KOPT-K1 (cell line): ENCODE measurements around the gene PNPLA2.

ENCODE experiments used
- H3K27ac ChIP-seq: fragments of 200-600 bp; sonication (generic); 2 replicates; pipeline ENCODE4 v1.5.1; 2016; ENCODE audit warnings: antibody characterized with exemption, mild to moderate bottlenecking, low read depth, low read length; ENCODE audit not compliant: poor library complexity, severe bottlenecking
- H3K36me3 ChIP-seq: fragments of 200-600 bp; sonication (generic); 2 replicates; pipeline ENCODE4 v1.5.1; 2017; ENCODE audit warnings: antibody characterized with exemption, mild to moderate bottlenecking, low read length, moderate library complexity; ENCODE audit not compliant: insufficient read depth
- H3K9me3 ChIP-seq: fragments of 200-600 bp; sonication (generic); 2 replicates; pipeline ENCODE4 v1.5.1; 2017; ENCODE audit warnings: antibody characterized with exemption, low read length, mild to moderate bottlenecking; ENCODE audit not compliant: insufficient read depth, poor library complexity, severe bottlenecking

The PNPLA2 gene

GRCh38 chr11:815675-816432, 2.9 kb upstream of the PNPLA2 start:
- H3K9me3 ChIP-seq: no peaks in the 10 kb centered on the region
- no peak overlapping the region for H3K27ac ChIP-seq
- H3K36me3 ChIP-seq: peaks cover 51% of the 10 kb centered on the region

DNA sequence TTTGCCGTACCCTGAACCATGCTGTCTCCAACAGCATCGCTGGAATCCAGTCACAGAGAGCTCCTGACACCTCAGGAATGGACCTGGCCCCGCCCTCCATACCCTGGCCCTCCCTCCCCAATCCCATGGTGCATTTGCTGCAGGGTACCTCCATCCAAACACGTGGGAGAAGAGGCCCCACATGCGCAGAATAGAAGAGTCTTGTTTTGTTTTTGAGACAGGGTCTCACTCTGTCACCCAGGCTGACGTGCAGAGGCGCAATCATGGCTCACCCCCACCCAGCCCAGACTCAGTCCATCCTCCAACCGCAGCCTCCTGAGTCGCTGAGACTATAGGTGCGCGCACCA, 2.3 kb upstream of the PNPLA2 start:
- no peak overlapping the region for H3K27ac ChIP-seq
- H3K9me3 ChIP-seq: no peaks in the 10 kb centered on the region
- H3K36me3 ChIP-seq: peaks cover 46% of the 10 kb centered on the region

- Histone ChIP-seq H3K36me3 (peaks cover 23% of the 10 kb centered on the region; the same call in 1 of the 2 replicates), H3K9me3 (no peaks in the 10 kb centered on the region), H3K27ac (peak overlapping the region; percentile 70)
Observed at GRCh38 chr11:819129-819931, 616 bp downstream of the PNPLA2 start.

DNA sequence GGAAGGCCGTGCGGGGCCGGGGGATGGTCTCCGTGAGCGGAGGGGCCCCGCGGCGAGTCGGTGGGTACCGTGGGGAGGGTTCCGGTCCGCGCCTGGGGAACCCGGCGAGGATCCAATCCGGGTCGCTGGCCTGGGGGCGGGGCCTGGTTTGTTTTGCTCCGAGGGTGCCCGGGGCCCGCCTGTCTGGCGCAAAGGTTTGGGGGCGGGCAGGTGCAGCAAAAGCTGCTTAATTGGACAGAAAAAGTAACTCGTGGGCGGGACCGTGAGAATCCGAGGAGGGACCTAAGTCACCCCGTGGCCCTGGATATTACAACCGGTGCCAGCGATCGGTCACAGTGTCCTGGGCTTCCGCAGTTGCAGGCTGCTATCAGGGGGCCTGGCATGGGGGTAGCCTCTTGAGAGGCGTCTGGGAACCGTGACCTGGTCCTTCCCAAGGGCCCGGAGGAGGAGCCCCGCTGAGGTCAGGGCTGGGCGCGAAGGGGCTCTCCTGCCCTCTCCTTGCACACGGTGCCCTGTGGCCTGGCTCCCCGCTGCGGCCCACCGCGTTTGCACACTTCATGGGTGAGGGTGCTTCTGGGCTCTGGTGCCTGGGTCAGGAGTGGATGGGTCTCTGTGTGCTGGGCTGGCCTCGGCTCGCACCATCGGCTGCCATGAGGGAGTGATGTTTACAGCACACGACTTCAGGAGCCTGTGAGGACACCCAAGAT, 1.4 kb downstream of the PNPLA2 start:
- Histone ChIP-seq H3K9me3 (no peaks in the 10 kb centered on the region), H3K36me3 (peaks cover 26% of the 10 kb centered on the region; the same call in 1 of the 2 replicates), H3K27ac (peak overlapping the region; percentile 70)

GRCh38 chr11:820655-821511, 2.2 kb downstream of the PNPLA2 start:
- Histone ChIP-seq H3K36me3 (peaks cover 25% of the 10 kb centered on the region; the same call in 1 of the 2 replicates), H3K27ac (peak overlapping the region; percentile 70), H3K9me3 (no peaks in the 10 kb centered on the region)

DNA sequence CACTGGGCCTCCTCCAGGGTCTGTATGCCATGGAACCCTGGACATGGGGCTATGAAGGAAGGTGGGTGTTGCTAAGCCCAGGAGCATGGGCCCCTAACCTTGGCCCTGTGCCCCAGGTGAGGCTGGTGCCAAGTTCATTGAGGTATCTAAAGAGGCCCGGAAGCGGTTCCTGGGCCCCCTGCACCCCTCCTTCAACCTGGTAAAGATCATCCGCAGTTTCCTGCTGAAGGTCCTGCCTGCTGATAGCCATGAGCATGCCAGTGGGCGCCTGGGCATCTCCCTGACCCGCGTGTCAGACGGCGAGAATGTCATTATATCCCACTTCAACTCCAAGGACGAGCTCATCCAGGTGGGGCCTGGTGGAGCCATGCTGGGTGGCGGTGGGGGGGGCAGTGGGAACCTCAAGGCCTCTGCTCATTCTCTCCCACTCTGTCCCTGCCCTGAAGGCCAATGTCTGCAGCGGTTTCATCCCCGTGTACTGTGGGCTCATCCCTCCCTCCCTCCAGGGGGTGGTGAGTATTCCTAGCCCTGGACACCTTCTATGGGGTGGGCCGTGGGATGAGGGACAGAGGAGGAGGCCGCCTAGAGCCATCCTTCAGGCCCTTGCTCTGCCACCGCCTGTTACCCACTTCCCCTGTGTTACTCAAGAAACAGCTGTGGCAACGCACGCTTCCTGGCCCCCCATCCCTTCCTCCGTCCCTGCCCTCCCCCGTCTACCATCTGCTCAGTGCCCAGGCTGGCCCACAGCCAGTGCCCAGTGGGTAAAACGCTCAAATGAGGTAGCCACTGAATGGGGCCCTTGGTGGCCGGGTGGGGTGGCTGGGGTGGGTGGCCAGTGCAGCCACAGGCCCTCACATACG, 3.0 kb downstream of the PNPLA2 start:
- no peak overlapping the region for H3K27ac ChIP-seq
- H3K9me3 ChIP-seq: no peaks in the 10 kb centered on the region
- peaks cover 20% of the 10 kb centered on the region; the same call in 1 of the 2 replicates for H3K36me3 ChIP-seq

- no peak overlapping the region for H3K27ac ChIP-seq
- peaks cover 20% of the 10 kb centered on the region; the same call in 1 of the 2 replicates for H3K36me3 ChIP-seq
- no peaks in the 10 kb centered on the region for H3K9me3 ChIP-seq
Observed at GRCh38 chr11:823441-824291, 5.0 kb downstream of the PNPLA2 start.

GRCh38 chr11:824292-824880, 5.7 kb downstream of the PNPLA2 start:
- peaks cover 20% of the 10 kb centered on the region; the same call in 1 of the 2 replicates for H3K36me3 ChIP-seq
- H3K9me3 ChIP-seq: no peaks in the 10 kb centered on the region
- no peak overlapping the region for H3K27ac ChIP-seq

GRCh38 chr11:824942-825341, 6.2 kb downstream of the PNPLA2 start:
- Histone ChIP-seq H3K36me3 (peaks cover 20% of the 10 kb centered on the region; the same call in 1 of the 2 replicates), H3K9me3 (no peaks in the 10 kb centered on the region), H3K27ac (no peak overlapping the region)

- Histone ChIP-seq H3K36me3 (peaks cover 20% of the 10 kb centered on the region; the same call in 1 of the 2 replicates), H3K27ac (no peak overlapping the region), H3K9me3 (no peaks in the 10 kb centered on the region)
Observed at GRCh38 chr11:825366-826226, 6.9 kb downstream of the PNPLA2 start.

DNA sequence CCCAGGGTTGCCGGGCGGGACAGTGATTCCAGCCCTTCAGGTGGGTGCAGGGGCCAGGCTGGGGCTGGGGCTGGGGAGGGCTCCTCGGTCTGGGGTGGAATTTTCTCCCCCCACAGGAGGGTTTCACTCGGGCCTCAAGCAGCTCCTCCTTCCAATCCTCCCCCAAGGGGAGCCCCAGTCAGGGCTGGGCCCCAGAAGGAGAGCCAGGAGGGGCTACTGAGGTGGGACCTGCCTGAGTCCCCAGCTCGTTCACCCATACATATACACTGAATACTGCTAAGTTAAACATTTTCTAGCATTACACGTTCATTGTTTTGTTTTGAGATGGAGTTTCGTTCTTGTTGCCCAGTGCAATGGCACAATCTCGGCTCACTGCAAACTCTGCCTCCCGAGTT, 7.5 kb downstream of the PNPLA2 start:
- Histone ChIP-seq H3K27ac (no peak overlapping the region), H3K9me3 (no peaks in the 10 kb centered on the region), H3K36me3 (peaks cover 20% of the 10 kb centered on the region; the same call in 1 of the 2 replicates)

GRCh38 chr11:826836-827145, 8.1 kb downstream of the PNPLA2 start:
- no peaks in the 10 kb centered on the region for H3K9me3 ChIP-seq
- peaks cover 20% of the 10 kb centered on the region; the same call in 1 of the 2 replicates for H3K36me3 ChIP-seq
- H3K27ac ChIP-seq: no peak overlapping the region
